ENCODE results near the gene DAG1. TPM values are rescaled to one million over a fixed set of nuclear protein-coding genes. Genes with fewer than 3 reads are reported as not detected.

The DAG1 gene
- total RNA-seq, 1 donor from 2014 or later: 84.3 TPM

DNA sequence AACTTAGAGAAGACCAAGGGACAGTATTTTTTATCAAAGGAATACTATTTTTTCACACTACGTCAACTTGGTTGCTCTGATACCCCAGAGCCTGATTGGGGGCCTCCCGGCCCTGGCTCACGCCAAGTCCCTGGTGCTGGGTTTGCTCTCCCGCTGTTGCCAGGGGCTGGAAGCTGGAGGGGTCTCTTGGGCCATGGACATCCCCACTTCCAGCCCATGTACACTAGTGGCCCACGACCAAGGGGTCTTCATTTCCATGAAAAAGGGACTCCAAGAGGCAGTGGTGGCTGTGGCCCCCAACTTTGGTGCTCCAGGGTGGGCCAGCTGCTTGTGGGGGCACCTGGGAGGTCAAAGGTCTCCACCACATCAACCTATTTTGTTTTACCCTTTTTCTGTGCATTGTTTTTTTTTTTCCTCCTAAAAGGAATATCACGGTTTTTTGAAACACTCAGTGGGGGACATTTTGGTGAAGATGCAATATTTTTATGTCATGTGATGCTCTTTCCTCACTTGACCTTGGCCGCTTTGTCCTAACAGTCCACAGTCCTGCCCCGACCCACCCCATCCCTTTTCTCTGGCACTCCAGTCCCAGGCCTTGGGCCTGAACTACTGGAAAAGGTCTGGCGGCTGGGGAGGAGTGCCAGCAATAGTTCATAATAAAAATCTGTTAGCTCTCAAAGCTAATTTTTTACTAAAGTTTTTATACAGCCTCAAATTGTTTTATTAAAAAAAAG, 63.9 kb downstream of the DAG1 start:
- peaks cover 20% of the 10 kb centered on the region for H3K36me3 Mint-ChIP-seq
- no peak overlapping the region for H3K27ac Mint-ChIP-seq
- no peak for DNase-seq (ENCODE audit: extremely low spot score, unreplicated experiment)
- no peak overlapping the region for H3K4me3 Mint-ChIP-seq
- no peaks in the 10 kb centered on the region for H3K9me3 Mint-ChIP-seq
- H3K27me3 Mint-ChIP-seq: no peaks in the 10 kb centered on the region
- TF ChIP-seq CTCF (conservative IDR thresholded peaks at IDR 0.05): no peak
- H3K4me1 Mint-ChIP-seq (ENCODE audit: unreplicated experiment): peaks cover 11% of the 10 kb centered on the region

DNA sequence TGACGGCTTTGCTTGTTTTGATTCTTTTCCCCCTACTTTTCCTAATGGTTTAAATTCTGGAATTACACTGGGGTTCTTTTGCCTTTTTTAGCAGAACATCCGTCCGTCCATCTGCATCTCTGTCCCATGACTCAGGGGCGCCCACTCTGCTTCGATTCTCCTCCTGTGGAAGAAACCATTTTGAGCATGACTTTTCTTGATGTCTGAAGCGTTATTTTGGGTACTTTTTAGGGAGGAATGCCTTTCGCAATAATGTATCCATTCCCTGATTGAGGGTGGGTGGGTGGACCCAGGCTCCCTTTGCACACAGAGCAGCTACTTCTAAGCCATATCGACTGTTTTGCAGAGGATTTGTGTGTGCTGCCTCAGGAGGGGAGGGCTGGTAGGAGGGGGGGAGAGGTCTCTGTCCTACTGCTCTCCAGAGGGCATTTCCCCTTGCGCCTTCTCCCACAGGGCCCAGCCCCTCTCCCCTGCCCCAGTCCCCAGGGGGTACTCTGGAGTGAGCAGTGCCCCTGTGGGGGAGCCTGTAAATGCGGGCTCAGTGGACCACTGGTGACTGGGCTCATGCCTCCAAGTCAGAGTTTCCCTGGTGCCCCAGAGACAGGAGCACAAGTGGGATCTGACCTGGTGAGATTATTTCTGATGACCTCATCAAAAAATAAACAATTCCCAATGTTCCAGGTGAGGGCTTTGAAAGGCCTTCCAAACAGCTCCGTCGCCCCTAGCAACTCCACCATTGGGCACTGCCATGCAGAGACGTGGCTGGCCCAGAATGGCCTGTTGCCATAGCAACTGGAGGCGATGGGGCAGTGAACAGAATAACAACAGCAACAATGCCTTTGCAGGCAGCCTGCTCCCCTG, 64.7 kb downstream of the DAG1 start:
- Mint-ChIP-seq H3K4me3 (no peak overlapping the region), H3K27me3 (no peaks in the 10 kb centered on the region), H3K9me3 (no peaks in the 10 kb centered on the region), H3K27ac (peak overlapping the region; percentile 46), H3K36me3 (peaks cover 20% of the 10 kb centered on the region), H3K4me1 (ENCODE audit: unreplicated experiment) (peaks cover 11% of the 10 kb centered on the region)
- DNase-seq (ENCODE audit: extremely low spot score, unreplicated experiment): no peak
- no peak for TF ChIP-seq CTCF (conservative IDR thresholded peaks at IDR 0.05)

GRCh38 chr3:49535971-49536874, 66.2 kb downstream of the DAG1 start:
- Mint-ChIP-seq H3K4me3 (no peak overlapping the region), H3K36me3 (peaks cover 10% of the 10 kb centered on the region), H3K4me1 (ENCODE audit: unreplicated experiment) (peaks cover 5% of the 10 kb centered on the region), H3K9me3 (no peaks in the 10 kb centered on the region), H3K27ac (no peak overlapping the region), H3K27me3 (no peaks in the 10 kb centered on the region)
- TF ChIP-seq CTCF (conservative IDR thresholded peaks at IDR 0.05): no peak
- no peak for DNase-seq (ENCODE audit: extremely low spot score, unreplicated experiment)

- H3K9me3 Mint-ChIP-seq: no peaks in the 10 kb centered on the region
- DNase-seq (ENCODE audit: extremely low spot score, unreplicated experiment): no peak
Measured at GRCh38 chr3:49536875-49537533, 66.9 kb downstream of the DAG1 start.

More at GRCh38 chr3:49536875-49537533, 66.9 kb downstream of the DAG1 start:
- Mint-ChIP-seq H3K4me3 (no peak overlapping the region), H3K27ac (no peak overlapping the region), H3K4me1 (ENCODE audit: unreplicated experiment) (peaks cover 5% of the 10 kb centered on the region), H3K27me3 (no peaks in the 10 kb centered on the region), H3K36me3 (peaks cover 3% of the 10 kb centered on the region)
- TF ChIP-seq CTCF (conservative IDR thresholded peaks at IDR 0.05): no peak
